ENCODE data around the gene DCTN5.
"Not testable (repeated sequence)": the region's sequence is repeated elsewhere in the genome, so short reads cannot be mapped to it uniquely, and the experiment has no call there.

The DCTN5 gene

GRCh38 chr16:23640931-23641765 lies at the start of gene DCTN5, which contains the start of gene PALB2:
TSS of gene DCTN5 (plus strand) at chr16:23641466. CDS start at chr16:23641543, 77 bp downstream.
TSS of gene PALB2 (minus strand) at chr16:23641310. CDS start at chr16:23641157, 153 bp downstream.
- H3K27ac ChIP-seq: peak within 1 kb of the TSS; percentile 62
- DNase-seq (ENCODE audit: low read depth, low spot score): peak; percentile 64

- H3K27ac ChIP-seq: no peak overlapping the region
- no peak for DNase-seq (ENCODE audit: low read depth, low spot score)
These were observed 47.1 kb upstream of the DCTN5 start for GRCh38 chr16:23594186-23594585.

GRCh38 chr16:23595246-23595950 lies 45.9 kb upstream of the DCTN5 start:
- peak overlapping the region; percentile 49 for H3K27ac ChIP-seq
- DNase-seq (ENCODE audit: low read depth, low spot score): no peak

DNA sequence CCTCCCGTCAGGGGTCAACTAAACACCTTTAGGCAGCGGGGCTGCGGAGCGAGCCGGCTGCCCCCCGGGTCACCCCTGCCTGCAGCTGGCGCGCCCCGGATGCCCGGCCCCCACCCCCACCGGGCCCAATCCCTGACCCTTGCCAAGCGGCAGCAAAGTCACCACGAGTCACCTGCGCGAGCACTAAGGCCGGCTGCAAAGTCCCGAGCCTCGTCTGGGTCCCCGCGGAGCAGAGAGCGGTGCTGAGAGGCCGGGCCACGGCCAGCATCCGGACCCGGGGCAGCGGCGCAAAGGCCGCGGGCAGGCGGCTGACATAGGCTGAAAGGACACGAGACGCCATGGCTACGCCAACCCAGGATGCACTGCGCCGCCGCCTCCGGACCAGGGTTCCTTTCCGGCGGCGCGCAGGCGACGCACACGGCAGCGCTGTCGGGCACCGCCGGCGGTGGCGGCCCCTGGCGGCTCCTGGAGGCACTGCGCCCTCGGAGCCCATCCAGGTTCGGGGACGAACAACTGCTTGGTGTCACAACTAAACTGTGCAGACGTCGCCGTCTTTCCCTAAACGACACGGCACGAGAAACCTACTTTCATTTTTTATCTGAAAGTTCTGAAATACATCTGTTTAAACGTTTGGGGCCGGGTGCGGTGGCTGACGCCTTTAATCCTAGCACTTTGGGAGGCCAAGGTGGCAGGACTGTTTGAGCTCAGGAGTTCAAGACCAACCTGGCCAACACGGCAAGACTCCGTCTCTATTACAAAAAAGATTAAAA lies 45.1 kb upstream of the DCTN5 start, which contains the start of gene NDUFAB1:
Gene NDUFAB1, minus strand, starts transcription at position 366 of the 770 bp plus-strand sequence. Its CDS starts 26 bp downstream, at position 340.
- peak; percentile 44 for DNase-seq (ENCODE audit: low read depth, low spot score)
- H3K27ac ChIP-seq: peak within 1 kb of the TSS; percentile 49

DNA sequence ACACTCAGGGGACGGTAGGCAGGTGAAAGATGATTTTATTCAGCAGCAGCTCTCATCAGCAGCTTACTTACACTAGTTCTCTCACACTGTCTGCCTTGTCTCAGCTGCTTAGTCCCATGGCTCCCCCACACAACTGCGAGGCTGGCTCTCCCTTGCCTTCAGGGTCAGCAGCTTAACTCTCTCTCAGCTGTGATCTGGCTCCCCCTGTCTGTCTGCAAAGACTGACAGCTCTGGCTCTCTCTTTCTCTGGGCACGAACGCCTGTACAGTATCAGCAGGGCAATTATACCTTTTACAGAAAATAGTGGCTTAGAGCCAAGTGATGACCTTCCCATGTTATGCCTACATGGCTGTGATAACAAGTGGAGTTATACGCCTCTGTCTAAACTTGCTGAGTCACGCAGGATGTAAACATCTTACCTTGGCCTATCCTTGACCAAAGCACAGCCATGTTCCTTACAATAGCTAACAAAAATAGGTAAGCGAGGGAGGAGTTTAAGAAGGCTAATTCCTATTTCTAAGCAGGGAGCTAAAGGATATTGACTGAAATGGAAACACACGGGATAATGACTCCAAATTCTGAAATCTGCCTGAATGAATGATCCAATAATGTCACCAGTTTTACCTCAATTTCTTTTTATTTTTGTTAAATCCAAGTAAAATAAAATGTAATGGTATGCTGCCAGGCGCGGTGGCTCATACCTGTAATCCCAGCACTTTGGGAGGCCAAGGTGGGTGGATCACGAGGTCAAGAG lies 44.1 kb upstream of the DCTN5 start:
- H3K27ac ChIP-seq: no peak overlapping the region
- no peak for DNase-seq (ENCODE audit: low read depth, low spot score)

- peak overlapping the region; percentile 64 for H3K27ac ChIP-seq
- DNase-seq (ENCODE audit: low read depth, low spot score): no peak
These were observed 33.5 kb upstream of the DCTN5 start for GRCh38 chr16:23607726-23608125.

GRCh38 chr16:23608194-23608593 lies 33.1 kb upstream of the DCTN5 start:
- DNase-seq (ENCODE audit: low read depth, low spot score): no peak

DNA sequence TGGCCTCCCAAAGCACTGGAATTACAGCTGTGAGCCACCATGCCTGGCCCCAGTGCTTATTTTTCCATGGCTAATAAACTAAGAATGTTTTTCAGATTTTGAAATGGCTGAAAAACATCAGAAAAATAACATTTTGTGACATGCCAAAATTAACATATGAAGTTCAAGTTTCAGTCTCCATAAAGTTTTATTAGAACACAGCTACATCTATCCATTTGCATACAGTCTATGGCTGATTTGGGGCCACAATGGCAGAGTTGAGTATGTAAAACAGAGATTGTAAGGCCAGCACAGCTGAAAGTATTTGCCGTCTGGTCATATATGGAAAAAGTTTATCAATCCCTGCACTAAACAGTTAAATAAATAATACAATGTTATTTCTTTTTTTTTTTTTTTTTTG lies 31.3 kb upstream of the DCTN5 start:
- no peak overlapping the region for H3K27ac ChIP-seq
- no peak for DNase-seq (ENCODE audit: low read depth, low spot score)

More at GRCh38 chr16:23608194-23608593, 33.1 kb upstream of the DCTN5 start:
- peak overlapping the region; percentile 64 for H3K27ac ChIP-seq

- not testable (repeated sequence) for H3K27ac ChIP-seq; DNase-seq (ENCODE audit: low read depth, low spot score)
These were observed 30.4 kb upstream of the DCTN5 start for GRCh38 chr16:23610905-23611304.

DNA sequence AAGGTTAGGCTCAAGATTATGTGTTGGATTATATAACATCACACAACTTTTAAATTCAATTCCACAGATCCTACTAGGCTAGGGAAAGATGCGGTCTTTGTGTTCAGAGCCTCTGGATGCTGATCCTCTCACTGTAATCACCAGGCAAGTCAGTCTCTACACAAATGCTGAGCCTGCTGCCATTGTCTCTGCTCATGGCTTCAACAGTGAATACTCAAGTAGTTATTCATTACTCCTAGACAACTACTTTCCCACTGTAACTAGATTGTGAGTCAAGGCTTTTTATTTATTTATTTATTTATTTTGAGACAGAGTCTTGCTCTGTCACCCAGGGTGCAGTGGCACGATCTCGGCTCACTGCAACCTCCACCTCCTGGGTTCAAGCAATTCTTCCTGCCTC lies 29.3 kb upstream of the DCTN5 start:
- no peak overlapping the region for H3K27ac ChIP-seq
- DNase-seq (ENCODE audit: low read depth, low spot score): no peak

DNA sequence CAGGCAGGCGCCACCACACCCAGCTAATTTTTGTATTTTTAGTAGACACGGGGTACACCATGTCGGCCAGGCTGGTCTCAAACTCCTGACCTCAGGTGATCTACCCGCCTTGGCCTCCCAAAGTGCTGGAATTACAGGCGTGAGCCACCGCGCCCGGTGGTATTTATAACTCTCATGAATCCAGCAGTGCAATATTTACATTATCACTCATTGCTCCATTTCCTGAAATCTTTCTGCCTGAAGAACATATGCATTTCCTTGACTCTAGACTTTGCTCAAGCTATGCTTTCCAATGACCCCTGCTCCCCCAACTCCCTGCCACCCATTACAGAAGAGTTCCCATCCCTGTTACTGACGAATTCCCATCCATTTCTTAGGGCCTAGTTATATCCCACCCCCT lies 25.5 kb upstream of the DCTN5 start:
- DNase-seq (ENCODE audit: low read depth, low spot score): no peak
- H3K27ac ChIP-seq: peak overlapping the region; percentile 17

DNA sequence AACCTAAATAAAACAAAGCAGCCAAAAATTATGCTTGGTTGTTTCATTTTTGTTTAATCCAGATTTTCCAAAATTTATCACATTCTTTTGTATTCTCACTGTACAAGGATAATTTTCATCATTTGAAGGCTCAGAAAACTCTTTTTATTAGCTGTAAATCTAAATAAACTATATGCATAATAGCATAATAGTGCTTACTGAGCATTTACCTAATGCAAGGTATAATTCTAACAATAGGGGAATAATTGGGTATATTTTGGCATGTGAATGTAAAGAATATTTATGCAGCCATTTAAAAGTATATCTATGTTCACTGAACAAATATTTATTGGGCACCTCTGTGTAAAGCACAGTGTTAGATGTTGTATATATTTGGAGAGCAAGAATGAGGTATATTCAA lies 17.2 kb upstream of the DCTN5 start:
- no peak overlapping the region for H3K27ac ChIP-seq
- DNase-seq (ENCODE audit: low read depth, low spot score): no peak

GRCh38 chr16:23629516-23629915 lies 11.8 kb upstream of the DCTN5 start:
- DNase-seq (ENCODE audit: low read depth, low spot score): peak; percentile 70
- H3K27ac ChIP-seq: peak overlapping the region; percentile 78

- DNase-seq (ENCODE audit: low read depth, low spot score); H3K27ac ChIP-seq: not testable (repeated sequence)
These were observed 9.4 kb upstream of the DCTN5 start for GRCh38 chr16:23631874-23632273.

DNA sequence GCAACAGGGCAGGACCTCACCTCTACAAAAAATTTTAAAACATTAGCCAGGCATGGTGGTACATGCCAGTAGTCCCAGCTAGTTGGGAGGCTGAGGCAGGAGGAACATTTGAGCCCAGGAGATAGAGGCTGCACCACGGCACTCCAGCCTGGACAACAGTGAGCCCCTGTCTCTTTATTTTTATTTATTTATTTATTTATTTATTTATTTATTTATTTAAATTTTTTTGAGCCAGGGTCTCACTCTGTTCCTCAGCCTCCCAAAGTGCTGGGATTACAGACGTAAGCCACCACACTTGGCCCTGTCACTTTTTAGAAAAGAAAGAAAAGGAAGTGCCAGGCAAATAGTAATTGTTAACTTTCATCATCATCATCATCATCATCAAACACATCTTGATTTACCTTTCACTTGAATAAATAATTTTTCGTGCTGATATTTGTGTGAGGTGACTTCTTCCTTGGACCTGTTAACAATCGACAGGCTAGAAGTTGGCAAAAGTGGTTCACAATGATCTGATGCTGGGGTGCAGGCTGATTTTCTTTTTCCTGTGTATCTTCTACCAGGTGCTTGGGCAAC lies 6.7 kb upstream of the DCTN5 start:
- no peak overlapping the region for H3K27ac ChIP-seq
- no peak for DNase-seq (ENCODE audit: low read depth, low spot score)

DNA sequence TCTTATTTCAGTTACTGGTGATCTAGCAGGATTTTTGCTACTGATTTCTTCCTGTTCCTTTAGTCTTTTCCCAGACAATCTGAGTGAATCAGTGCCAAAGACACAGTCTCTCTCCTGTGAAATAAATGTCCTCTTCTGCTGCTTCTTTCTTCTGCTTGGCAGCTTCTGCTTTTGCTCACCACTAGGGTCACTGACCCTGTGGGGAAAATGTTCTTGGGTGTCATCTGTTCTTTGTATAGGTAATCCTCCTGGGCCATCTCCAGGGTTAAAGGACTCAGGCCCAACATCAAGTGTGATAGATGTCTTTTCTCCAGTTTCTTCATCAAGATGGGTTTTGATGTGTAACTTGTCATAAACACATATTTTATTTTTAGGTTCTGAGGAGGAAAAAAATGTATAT lies 5.3 kb upstream of the DCTN5 start:
- H3K27ac ChIP-seq: no peak overlapping the region
- no peak for DNase-seq (ENCODE audit: low read depth, low spot score)

- DNase-seq (ENCODE audit: low read depth, low spot score): no peak
- peak overlapping the region; percentile 62 for H3K27ac ChIP-seq
These were observed 693 bp upstream of the DCTN5 start for GRCh38 chr16:23640615-23640930.

DNA sequence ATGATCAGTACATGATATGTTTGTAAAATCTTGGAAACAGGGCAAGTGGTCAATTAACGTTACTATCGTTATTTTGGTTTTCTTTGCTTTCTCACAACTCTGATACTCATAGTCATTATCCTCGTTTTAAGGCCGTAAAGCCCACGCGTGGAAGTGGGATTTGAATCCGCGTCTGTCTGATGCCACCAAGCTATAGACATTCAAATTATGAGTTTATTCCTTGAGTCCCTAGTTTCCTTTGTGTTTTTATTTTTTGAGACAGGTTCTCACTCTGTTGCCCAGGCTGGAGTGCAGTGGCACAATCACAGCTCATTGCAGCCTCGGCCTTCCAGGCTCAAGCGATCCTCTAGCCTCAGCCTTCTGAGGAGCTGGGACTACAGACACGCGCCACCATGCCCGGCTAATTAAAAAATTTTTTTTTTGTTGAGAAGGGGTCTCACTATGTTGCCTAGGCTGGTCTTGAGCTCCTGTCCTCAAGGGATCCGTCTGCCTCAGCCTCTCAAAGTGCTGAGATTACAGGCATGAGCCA lies 1.0 kb downstream of the DCTN5 start:
- H3K27ac ChIP-seq: peak overlapping the region; percentile 62
- DNase-seq (ENCODE audit: low read depth, low spot score): no peak

- DNase-seq (ENCODE audit: low read depth, low spot score): no peak
- no peak overlapping the region for H3K27ac ChIP-seq
These were observed 9.6 kb downstream of the DCTN5 start for GRCh38 chr16:23650674-23651416.
